NCI-H526 treated with DMSO at 0.1 percent for 48 hours (cell line): ENCODE results near the gene NHSL1.

Experiments
- DNase-seq: peaks from one replicate; lab custom pipeline; 2025; lab: John Stamatoyannopoulos, UW

The NHSL1 gene

GRCh38 chr6:138372711-138373463 is 126.4 kb downstream of the NHSL1 start:
- DNase-seq = no peak
